H1 (cell line): Measurements from ENCODE around the gene MDM1. TPM values are rescaled to one million over a fixed set of nuclear protein-coding genes. Genes with fewer than 3 reads are reported as not detected.

Source experiments
- CREB1 ChIP-seq: IDR thresholded peaks from 2 replicates; pipeline ENCODE4 v1.6.1; 2012; ENCODE audit warnings: inconsistent platforms
- NANOG ChIP-seq: IDR thresholded peaks from 2 replicates; pipeline ENCODE4 v1.6.1; 2011; ENCODE audit warnings: low read length, low read depth, mild to moderate bottlenecking, inconsistent platforms; ENCODE audit not compliant: insufficient read depth, poor library complexity, severe bottlenecking
- SIN3A ChIP-seq, 2 experiments: IDR thresholded peaks in 1 of 2; conservative IDR thresholded peaks in 1 of 2; 2 replicates each; pipeline ENCODE4 v1.6.1; 2011 to 2012; ENCODE audit warnings: low read length in 2 of 2, improper control_type of control experiment in 1 of 2, low read depth in 1 of 2, mild to moderate bottlenecking in 1 of 2
- polyA plus RNA-seq, 7 experiments: library from polyadenylated mRNA; depleted of rRNA in 3 of 7; stranded (reverse) in 5 of 7; unstranded in 2 of 7; fragments of >200 nt in 5 of 7; fragments of 200-250 nt in 2 of 7; gene quantifications; 1 replicate in 5 of 7; 2 replicates in 1 of 7; 4 replicates in 1 of 7; pipeline versions ENCODE4 v1.2.1 to v1.2.3, GENCODE V29; 2011 to 2013; ENCODE audit warnings: missing spikeins in 2 of 7, mixed read lengths in 2 of 7
- total RNA-seq: library from RNA; stranded (reverse); fragmentation: NEBNext Ultra II Directional; extraction: Animal tissue kit (Norgen Biotek cat#: 25700); gene quantifications from 2 replicates; pipeline ENCODE4 v1.2.1, GENCODE V29; 2021

The MDM1 gene
- total and polyA plus RNA-seq, 2 of the 8 experiments (the other 6 are each of a cell fraction or from before 2014, with no cell fraction given) = 3.1 to 10.7 TPM

- no peak for TF ChIP-seq CREB1
- no peak for TF ChIP-seq SIN3A (conservative IDR thresholded peaks at IDR 0.05 in 1 of 2, IDR thresholded peaks at IDR 0.05 in 1 of 2; ENCODE audit: low read depth in 1 of 2, low read length in 2 of 2)
- TF ChIP-seq NANOG = no peak
Measured at GRCh38 chr12:68268967-68269366, 63.2 kb downstream of the MDM1 start (continued).
